ENCODE results near the gene DOCK11. TPM values are rescaled to one million over a fixed set of nuclear protein-coding genes. Genes with fewer than 3 reads are reported as not detected.

DOCK11 gene
- total and polyA plus RNA-seq, 2 donors (not counting 1 experiment from before 2014, with no cell fraction given), result 31.0 to 83.5 TPM

DNA sequence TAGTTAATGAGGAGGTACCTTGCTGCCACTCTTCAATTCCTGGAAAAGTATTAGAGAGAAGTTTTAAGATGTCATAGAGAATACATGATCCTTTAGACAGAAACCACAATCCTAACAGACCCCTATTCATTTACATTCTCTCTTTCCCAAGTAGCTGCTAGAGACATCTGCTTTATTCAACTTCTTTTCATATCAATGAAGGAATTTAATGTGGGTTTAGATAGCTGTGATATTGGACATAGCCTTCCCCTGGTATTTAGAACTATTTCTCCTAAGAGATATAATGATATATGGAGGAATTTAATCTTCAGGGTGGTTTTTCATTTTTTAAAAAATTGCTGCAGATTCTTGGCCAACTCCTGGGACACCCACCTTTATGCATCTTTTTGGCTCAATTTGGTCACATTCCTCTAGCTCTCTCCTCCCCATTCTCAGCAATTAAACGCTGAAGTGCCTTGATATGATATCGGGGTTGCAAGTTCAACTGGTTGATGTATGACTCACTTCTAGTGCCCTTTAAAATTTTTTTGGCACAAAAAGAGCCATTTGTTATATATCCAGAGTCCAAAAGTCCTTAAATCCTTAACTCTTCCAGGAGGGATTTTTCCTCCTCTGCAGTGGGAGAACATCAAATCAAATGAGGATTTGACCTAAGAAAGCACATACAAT, 57.6 kb downstream of the DOCK11 start:
- Histone ChIP-seq H4K20me1 (ENCODE audit: control insufficient read depth, insufficient read depth, low read length, poor library complexity, severe bottlenecking) (no peaks in the 10 kb centered on the region), H3K4me2 (replicated peaks; ENCODE audit: low read depth, low read length, poor library complexity, severe bottlenecking) (no peak overlapping the region)
- WGBS (ENCODE audit: insufficient coverage), result no CpG with 5 or more reads among the region's 2 CpGs

More for the DNA sequence above, 57.6 kb downstream of the DOCK11 start:
- ChIA-PET CTCF (interaction anchor here (0.8 kb wide), 1 partner anchor 77 kb away, joined by 3 read pairs; no protein-coding TSS in a partner anchor), POLR2A (interaction anchor here (0.6 kb wide), 1 partner anchor 8 kb away, joined by 5 read pairs; no protein-coding TSS in a partner anchor)
- no peaks in the 10 kb centered on the region for H3K4me1 ChIP-seq (ENCODE audit: control insufficient read depth in 2 of 2, insufficient read depth in 2 of 2, low read length in 2 of 2)
- Mint-ChIP-seq H3K4me1 (peaks cover 3% of the 10 kb centered on the region), H3K27me3 (no peaks in the 10 kb centered on the region), H3K4me3 (no peak overlapping the region), H3K9me3 (ENCODE audit: insufficient read depth) (no peaks in the 10 kb centered on the region), H3K27ac (no peak overlapping the region)
- H3K9me3 ChIP-seq (ENCODE audit: control extremely low read depth in 1 of 3, control insufficient read depth in 2 of 3, insufficient read depth in 1 of 3, low read length in 2 of 3), result no peaks in the 10 kb centered on the region
- no peak for ATAC-seq (ENCODE audit: low read depth)
- H3K27ac ChIP-seq (ENCODE audit: low read length in 2 of 2), result no peak overlapping the region
- TF ChIP-seq EZH2 (IDR thresholded peaks at IDR 0.05; ENCODE audit: borderline replicate concordance, insufficient read depth, low read depth, low read length, poor library complexity, severe bottlenecking), result no peak
- TF ChIP-seq CTCF (IDR thresholded peaks at IDR 0.05), result no peak
- no peak overlapping the region for H2AFZ ChIP-seq (ENCODE audit: insufficient read depth, low read depth, low read length, poor library complexity, severe bottlenecking)
- no peaks in the 10 kb centered on the region for H3K27me3 ChIP-seq (replicated peaks in 1 of 4; ENCODE audit: control extremely low read depth in 1 of 4, control insufficient read depth in 3 of 4, insufficient read depth in 4 of 4, low read length in 3 of 4)
- DNase-seq, result no peak
- H3K79me2 ChIP-seq (ENCODE audit: control insufficient read depth, insufficient read depth, low read length), result peaks cover 5% of the 10 kb centered on the region
- peaks cover 0 to 47% of the 10 kb centered on the region in 2 experiments for H3K36me3 ChIP-seq (replicated peaks in 1 of 2; ENCODE audit: control extremely low read depth in 1 of 2, control insufficient read depth in 1 of 2, extremely low read depth in 1 of 2, insufficient read depth in 2 of 2, low read length in 1 of 2)
- H3K4me3 ChIP-seq (ENCODE audit: control extremely low read depth in 1 of 5, extremely low read depth in 1 of 5, insufficient read depth in 1 of 5, low read depth in 2 of 5, low read length in 4 of 5), result no peak overlapping the region
- intact Hi-C loops (cut with micrococcal nuclease), result no loop called here
- no peak overlapping the region for H3K9ac ChIP-seq (ENCODE audit: low read length)
